CD4-positive, alpha-beta T cell treated with Interleukin-15 for 4 hours (primary cell): ENCODE results near the gene MGMT.

ENCODE experiments used
- DNase-seq: peaks from one replicate; pipeline ENCODE4 v3.0.0-alpha.2; 2020; ENCODE audit warnings: low spot score

Gene MGMT

DNA sequence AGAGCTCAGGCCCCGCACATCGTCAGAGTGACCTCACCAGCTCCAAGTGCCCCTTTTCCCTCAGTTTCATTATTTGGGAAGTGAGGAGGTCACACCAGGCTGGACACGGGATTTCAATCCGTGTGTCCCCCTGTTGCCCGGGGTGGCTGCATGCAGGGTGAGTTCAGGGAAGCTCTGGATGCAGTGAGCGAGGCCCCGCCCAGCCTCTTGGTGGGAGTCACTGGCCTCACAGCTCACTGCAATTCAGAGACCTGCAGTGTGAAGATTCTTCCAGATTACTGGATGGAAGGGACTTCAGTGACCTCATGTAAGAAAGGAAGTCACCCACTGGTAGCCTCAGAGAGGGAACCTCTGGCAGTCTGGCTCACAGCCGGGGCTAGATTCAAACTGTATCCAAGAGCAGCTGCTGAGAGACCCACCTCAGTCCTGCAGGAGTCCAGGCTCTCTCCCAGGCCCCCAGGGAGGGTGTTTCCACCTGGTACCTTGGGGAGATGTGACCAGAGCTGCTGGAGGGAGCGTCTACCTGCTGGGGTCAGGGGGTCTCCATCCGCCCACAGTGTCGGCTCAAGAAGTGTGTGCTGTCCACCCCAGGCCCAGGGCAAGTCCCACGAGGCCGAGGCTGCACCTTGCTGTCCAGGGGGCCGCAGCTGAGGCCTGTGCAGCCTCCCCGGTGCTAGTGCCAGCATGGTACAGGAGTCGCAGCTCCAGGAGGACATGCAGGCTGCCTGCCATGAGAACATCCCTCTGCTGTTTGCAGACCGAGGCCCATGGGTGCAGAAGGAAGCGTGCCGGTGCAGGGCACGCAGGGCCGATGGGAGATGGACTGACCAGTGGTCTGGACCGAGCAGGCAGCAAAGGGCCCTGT lies 54.4 kb downstream of the MGMT start:
- no peak for DNase-seq

DNA sequence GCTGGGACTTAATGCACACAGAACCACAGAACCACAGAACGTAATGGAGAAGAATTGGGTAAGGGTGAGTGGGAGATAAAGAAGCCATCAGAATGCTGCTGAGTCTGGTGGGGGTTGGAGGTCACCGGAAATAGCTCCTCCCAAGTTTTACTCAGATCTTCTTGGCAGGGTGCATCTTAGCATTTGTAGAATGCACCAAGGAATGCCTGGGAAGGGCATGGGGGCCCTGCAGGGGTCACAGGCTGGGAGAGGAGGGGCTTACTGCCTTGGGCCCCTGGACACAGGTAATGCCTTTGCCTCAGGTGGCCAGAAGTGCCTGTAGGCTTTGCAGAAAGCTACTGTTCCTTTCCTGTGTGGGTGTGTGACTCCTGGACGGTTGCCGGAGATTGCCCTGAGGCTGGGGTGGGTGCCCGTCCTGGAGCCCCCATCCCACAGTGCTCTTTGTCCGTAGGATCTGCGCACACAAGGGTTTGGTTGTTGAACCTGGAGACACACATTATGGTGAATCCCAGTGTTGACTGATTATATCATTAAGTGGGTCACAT lies 55.1 kb downstream of the MGMT start:
- no peak for DNase-seq

DNA sequence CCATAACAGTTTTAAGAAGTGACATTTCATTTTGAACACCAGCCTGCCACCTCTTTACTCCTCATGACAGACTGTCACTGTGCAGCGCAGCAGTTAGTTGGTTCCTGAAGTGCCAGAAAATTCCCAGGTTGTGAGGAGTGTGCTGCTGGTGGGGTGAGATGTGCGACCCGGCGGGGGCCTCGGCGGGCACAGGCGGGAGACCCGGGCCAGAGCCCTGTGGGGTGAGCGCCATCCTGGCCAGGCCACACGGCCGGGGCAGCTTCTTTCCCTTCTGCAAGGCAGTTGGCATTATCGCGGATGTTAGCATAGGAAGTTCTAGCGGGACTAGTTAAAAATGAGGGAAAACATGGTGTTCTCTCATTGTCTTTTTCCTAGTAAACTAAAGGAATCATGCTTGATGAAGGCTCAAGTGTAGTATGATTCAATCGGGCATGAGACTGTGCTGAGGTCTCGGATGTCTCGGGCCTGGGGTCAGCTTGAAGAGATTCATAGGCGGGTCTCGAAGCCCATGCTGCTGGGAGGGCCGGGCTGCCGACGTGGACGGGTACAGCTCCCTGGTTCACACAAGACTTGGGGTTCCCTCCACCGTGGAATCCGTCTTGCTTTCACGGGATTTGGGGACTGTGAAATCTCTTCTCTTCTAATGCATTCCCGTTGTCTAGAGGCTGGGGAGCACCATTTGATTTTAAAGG lies 56.1 kb downstream of the MGMT start:
- no peak for DNase-seq

DNA sequence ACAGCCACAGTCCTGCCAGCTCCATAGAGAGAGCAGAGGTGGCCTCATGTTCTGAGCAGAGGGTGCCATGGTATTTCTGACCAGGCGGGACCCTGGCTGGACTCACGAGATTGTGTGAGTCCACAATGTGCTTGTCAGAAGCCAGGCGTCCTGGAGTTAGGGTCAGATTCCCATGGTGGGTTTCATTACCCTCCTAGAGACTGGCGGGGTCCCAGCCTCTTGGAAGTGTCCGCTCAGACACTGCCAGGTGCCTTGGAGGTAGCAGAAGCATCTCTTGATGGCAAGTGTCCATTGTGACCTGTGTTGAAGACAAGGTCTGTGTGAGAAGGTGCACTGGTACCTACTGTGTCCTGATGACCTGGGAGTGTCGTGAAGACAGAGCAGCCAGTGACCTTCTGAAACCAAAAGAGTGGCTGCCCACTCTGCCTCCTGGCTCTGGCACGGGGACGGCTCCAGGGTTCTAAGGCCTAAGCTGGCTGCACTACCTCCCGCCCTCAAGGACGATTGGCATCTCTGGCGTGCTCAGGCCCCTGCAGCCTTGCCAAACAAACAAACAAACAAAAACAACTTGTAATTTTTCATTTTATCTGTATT lies 56.8 kb downstream of the MGMT start:
- no peak for DNase-seq

DNA sequence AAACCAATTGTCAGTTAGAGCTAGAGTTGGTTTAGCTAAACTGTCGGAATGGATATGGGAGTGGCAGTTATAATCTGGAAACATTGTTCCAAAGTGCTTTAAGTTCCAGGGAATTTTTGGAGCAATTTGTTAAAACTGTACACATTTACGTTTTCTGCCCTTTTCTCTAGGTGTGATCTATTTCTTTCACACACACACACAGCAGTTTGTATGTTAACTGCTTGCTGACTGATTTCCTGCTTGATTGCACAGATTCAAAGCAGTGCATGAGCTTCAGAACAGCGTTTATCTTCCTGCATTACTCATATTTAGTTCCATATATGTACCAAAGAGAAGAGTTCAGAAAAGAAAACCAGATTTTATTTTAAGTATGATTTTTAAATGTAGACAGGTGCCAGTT lies 57.9 kb downstream of the MGMT start:
- no peak for DNase-seq

DNA sequence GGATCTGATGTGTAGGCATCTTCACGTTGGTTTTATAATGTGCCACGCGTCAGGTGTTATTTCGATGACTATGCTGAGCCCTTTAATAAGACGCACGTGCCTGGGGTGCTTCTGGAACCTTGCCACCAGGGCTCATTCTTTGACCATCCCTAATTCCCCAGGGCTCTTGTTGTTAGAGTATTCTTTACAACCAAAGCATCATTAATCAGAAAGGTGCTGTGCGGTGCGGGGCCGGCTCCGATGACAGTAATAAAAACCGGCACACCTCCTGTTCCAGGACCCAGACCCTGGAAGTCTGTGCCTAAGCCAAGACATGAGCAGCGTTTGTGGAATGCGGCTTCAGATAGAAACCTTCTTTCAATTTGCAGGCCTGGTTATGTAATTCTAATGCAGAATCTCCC lies 58.4 kb downstream of the MGMT start:
- no peak for DNase-seq

DNA sequence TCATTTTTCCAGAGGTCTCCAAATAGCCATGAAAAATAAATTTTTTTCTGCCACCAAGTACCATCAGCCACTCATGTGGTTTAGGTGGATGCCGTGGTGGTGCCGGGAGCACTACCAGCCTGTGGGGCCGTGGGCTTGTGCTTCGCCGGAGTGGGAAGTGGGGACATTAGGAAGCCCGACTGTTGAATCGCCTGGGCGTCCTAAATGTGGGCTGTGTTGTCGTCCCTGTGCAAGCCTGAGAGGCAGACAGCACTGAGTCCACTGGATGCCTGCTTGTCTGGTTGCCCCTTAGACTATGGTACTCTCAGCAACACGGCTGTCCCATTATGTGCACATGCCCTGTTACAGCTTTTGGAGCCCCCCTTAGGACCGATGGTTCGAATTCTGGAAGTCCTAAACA lies 59.9 kb downstream of the MGMT start:
- no peak for DNase-seq

DNA sequence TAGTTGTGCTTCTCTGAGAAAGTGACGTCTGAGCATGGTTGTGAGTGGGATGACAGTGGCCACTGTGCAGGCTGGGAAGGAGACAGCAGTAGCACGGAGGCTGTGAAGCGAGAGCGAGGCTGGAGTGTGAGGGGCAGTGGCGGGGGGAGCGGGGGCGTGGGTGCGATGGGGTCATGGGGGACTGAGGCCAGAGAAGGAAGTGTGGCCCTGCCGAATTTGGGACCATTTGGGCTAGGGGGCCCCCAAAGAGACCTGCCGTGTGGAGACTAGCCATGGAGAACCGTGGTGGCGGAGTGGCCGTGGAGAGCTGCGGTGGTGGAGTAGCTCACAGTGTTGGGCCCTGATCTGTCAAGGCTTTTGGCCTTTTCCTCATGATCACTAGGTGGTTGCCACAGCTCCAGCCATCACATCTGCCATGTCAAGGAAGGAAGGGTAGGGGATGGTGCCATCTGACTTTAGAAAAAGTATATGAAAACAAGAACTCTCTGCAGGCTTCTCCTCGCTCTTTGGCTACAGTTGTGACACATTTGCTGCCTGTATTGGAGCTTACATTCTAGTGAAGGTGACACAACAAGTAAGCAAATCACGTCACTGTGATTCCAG lies 61.4 kb downstream of the MGMT start:
- no peak for DNase-seq

DNA sequence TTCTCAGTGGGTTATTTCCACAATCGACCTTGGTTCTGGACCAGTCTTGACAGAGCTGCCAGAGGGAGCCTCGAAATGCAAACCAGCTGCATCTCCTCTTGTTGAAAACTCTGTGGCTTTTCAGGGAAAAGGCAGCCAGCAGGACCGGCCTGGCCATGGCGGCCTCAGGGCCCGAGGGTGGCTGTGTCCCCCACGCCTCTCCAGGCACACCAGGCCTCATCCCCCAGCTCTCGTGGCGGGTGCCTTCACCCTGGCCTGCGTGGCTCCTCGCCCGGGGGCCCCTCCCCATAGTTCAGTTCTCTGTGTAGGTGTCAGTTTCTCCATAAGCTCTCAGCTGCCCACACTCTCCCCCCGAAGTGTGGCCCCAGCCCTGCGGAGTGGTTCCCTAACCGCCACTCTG lies 63.5 kb downstream of the MGMT start:
- no peak for DNase-seq

DNA sequence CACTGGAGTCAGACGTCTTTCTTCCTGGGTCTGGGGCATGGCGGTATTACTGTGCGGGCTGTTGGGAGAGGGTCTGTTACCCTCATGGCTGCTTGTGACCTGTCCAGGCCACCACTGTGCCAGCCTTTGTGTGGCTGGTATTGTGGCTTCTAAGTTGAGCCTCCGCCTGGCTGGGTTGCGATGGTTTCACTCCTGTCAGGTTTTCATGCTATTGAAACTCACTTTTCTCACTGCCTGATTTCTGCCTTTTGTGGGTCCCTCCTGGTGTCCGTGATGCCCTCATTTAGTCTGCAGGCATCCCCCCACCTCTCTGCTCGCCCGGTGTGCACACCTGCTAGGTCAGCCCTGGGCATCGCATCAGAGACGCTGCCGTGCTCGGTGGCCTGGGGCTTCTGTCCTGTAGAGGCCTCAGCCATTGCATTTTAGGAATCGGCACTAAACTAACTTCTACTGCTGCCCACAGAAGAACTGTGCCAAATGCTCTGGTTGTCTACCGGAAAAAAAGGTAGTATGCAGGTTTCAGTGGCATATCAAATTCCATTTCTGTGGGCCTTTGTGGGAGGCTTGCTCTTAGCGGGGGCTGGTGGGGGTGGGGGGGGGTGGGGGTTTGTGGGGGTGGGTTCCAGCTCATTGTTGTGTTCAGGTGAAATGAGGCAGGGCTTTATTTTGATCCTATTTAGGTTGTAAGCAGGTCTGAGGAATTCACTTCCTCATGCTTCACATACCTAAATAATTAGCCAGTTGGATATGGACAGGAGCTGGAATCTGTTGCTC lies 64.3 kb downstream of the MGMT start:
- no peak for DNase-seq

DNA sequence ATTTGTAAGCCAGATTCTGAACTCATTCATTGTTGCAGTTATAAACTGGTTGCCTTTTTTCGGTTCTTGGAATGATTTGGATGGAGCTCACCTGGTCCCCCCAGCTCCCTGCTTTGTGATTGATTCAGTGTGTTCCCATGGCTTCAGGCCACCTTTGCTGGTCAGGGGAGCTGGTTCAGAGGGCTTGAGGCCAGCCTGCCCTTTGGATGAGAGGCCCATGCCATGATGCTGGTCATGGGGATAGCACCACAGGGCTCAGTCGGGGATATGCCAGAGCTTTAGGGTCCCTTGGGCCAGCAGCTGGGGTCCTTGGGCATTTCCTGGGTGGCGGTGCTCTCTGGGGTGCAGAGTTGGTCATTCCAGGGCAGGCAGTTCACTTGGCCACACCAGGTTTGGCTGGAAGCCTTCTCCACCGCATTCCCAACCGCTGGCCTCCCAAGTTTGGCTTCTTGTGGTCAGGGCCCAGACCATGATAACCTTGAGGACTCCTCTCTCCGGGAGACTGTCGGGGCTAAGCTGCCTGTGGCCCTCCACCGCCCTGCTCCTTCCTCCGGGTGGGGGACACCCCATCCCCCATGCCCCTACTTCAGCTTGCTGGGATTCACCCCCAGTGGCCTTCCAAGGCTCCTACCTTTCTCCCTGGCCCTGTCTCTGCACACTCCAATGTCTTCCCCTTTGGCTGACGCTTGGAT lies 65.1 kb downstream of the MGMT start:
- no peak for DNase-seq

DNA sequence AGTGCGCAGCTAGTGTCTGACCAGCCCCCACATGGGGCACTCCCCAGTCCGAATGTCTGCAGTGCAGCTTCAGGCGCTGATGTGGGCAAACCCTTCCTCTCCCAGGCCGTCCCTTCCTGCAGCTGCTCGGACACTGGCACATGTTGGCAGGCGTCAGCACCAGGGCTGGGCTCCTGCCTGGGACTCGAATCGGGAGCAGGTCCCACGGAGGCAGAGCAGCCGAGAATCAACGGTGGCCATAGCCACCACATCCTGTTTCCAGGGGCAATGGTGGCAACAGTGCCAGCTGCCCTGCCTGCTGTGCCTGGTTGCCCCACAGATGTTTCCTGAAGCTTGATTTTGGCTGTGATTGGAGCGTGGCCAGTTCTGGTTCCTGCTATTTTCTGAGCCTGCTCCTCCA lies 65.8 kb downstream of the MGMT start:
- no peak for DNase-seq

DNA sequence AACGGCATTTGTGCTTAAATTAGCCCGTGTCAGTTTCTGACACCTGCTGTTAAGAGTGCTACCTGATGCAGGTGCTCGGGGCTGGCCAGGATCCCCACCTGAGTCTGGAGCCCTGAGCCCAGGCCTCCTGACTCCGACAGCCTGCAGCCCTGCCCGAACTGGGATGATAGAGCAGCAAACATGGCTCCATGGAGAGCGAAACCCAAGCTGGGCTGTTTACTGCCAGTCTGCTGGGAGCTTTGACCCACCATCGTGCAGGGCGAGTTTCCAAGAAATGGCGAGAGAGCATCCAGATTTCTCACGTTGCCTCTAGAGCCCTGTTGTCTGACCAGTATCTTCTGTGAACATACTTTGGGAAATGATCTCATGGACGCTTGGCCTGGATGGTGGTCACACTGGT lies 66.2 kb downstream of the MGMT start:
- DNase-seq = no peak

DNA sequence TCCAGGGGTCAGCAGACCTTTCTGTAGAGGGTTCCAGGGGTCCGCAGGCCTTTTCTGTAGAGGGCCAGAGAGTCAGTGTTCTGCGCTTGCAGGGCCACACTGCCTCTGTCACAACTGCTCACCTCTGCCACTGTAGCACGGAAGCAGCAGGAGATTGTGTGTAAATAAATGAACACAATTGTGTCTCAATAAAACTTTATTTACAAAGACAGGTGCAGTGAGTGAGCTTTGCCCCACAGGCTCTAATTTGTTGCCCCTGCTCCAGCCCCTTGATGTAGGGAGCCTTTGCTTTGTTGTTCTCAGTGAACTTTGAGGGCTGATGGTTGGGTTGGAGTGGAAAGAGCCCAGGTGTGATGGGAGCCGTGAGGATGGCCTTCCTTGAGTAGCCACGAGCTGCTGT lies 67.8 kb downstream of the MGMT start:
- DNase-seq = no peak

DNA sequence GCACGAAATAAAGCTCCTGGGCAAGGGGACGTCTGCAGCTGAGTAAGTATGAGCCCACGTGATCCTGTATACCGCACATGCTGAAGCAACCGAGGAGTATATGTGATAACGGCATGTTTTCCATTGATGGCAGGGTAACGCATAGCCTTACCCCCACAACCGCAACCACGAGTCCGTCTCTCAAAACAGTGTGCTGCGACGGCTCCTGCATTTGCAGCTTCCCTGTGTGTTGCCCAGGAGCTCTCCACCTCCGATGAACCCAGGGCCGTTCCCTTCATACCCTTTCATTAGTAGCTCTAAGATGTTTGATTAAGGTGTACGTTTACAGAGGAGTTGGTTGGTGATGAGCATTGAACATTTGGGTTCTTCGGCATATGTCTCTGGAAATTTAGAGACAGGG lies 69.3 kb downstream of the MGMT start:
- no peak for DNase-seq

DNA sequence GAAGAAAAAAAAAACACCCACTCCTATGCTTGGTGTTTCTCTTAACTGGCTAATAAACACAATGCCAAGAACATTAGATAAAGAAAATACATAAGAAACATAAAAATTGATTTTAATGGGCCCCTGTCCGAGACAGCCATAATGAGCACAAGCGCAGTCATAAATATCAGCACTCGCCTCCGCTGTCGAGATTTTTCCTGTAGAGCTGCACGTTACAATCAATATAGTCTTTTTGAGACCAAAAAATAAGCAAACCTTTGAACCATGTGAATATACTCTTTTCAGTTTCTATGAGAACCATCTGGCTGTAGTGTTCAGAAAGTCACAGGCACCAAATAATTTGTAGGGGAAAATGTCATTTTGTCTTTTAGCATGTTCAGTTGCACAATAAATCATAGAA lies 70.1 kb downstream of the MGMT start:
- no peak for DNase-seq

DNA sequence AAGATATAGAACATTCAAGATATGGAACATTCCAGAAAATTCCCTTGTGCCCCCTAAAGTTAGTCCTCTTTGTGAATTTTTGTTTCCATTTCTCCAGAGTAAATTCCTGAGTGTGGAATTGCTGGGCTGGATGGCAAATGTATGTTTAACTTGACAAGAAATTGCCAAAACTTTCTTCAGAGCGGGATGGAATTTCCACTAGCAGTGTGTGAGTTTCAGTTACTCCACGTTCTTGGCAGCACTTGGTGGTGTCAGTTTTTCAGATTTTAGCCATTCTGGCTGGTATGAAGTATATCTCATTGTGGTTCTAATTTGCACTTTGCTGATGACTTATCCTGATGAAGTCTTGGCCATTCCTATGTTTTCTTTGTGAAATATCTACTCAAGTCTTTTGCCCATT lies 71.2 kb downstream of the MGMT start:
- DNase-seq = no peak

DNA sequence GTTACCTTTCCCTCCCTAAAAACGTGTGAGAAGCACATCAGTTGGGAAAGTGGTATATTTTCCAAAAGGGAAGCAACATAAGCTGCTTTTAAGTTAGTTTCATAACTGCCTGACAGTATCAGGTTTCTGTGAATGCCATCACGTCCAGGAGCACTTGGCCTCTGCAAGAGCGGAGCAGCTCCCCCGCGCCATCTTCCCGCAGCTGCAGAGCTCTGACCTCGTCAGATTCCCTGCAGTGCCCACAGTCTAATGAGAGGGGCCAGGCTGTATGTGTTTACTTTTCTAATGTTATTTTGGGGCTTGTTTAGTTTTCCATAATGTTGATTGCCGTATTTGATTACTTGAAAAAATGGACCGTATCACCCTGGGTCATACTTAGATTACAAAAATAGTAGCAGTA lies 74.2 kb downstream of the MGMT start:
- no peak for DNase-seq

DNA sequence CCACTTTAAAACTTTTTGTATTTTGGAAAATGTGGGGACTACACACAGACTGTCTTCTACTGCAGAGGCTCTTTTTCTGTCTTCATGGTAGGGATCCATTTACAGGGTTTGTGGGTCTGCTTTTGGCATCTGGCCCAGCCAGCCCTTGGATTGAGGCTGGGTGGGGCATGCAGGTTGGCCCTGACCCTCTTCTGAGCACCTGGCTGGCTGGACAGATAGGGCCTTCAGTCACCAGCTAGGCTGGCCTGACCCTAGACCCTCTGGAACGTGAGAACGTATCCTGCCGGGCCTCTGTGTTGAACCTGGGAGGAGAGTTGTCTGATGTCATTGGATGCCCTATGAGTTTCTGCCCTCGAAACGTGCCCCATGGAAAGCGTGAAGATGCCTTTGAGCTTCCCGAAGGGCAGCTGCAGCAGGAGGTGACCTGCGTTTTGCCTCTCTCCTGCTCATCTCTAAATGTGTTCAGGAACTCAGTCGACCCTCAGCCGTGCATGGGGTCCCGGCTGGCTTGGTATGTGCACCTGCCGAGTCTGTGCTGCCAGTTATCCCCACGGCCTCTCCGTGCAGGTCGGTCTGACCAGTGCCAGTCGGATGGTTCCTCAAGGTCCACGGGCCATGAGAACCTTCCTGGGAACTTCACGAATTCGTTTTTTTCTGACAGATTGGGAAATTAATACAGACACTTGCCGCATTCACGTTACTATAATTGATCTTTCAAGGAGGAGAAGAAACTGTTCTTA lies 74.9 kb downstream of the MGMT start:
- no peak for DNase-seq

DNA sequence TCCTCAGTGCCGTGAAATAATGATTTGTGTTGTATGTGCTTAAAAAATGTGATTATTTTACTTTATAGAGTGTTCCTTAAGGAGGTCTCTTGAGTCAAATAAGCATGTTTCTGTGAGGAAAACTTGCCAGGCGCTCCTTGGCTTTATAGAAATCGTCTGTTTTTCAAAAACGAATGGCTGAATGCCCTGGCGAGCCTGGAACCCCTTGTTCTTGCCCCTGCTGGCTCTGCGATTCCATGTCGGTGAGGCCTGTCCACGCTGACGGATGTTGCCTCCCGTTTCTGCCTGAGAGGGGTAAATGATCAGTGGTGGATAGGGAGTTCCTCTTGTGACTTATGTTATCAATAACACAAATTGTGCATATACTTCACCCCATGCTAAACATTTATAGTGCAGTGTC lies 75.5 kb downstream of the MGMT start:
- DNase-seq = no peak
